Gastrocnemius medialis (tissue), 4 donors: Measurements from ENCODE around the gene ATXN1.

Source experiments
- CTCF ChIP-seq, 5 experiments: fragments of 450-650 bp in 3 of 5; fragments of 200-600 bp in 2 of 5; sonication (generic) in 2 of 5; IDR thresholded peaks in 4 of 5; conservative IDR thresholded peaks in 1 of 5; 1 replicate in 4 of 5; 2 replicates in 1 of 5; pipeline ENCODE4 v1.5.1; 2016 to 2019; ENCODE audit warnings: antibody characterized with exemption in 5 of 5, mild to moderate bottlenecking in 3 of 5, moderate library complexity in 3 of 5
- POLR2A ChIP-seq, 2 donors: fragments of 450-650 bp; IDR thresholded peaks; one replicate each; pipeline ENCODE4 v1.6.1; 2017; ENCODE audit warnings: antibody characterized with exemption in 2 of 2, mild to moderate bottlenecking in 2 of 2, moderate library complexity in 2 of 2

- TF ChIP-seq CTCF (IDR thresholded peaks at IDR 0.05 in 4 of 5, conservative IDR thresholded peaks at IDR 0.05 in 1 of 5) (no peak), POLR2A (IDR thresholded peaks at IDR 0.05) (no peak)
Measured at GRCh38 chr6:16723402-16723801, 37.9 kb downstream of the ATXN1 start.
